Esophagus (tissue), 2 donors: ENCODE data around the gene NCAM1. TPM values are rescaled to one million over a fixed set of nuclear protein-coding genes. Genes with fewer than 3 reads are reported as not detected.

Source experiments
- H3K27ac ChIP-seq, 2 donors: one replicate each; pipeline ENCODE4 v1.5.1; 2013; ENCODE audit warnings: low read depth in 2 of 2, mild to moderate bottlenecking in 2 of 2, inconsistent platforms in 1 of 2, low read length in 1 of 2, moderate library complexity in 1 of 2
- H3K27me3 ChIP-seq, 2 donors: one replicate each; pipeline ENCODE4 v1.6.1; 2013; ENCODE audit warnings: low read length in 2 of 2, control low read depth in 1 of 2, mild to moderate bottlenecking in 1 of 2; ENCODE audit not compliant: insufficient read depth in 2 of 2, control insufficient read depth in 1 of 2
- H3K36me3 ChIP-seq, 2 donors: one replicate each; pipeline ENCODE4 v1.6.1; 2013; ENCODE audit warnings: low read length in 1 of 2; ENCODE audit not compliant: control insufficient read depth in 2 of 2, insufficient read depth in 2 of 2
- H3K4me1 ChIP-seq, 2 donors: one replicate each; pipeline ENCODE4 v1.6.1; 2013; ENCODE audit warnings: low read length in 1 of 2; ENCODE audit not compliant: control insufficient read depth in 2 of 2, insufficient read depth in 2 of 2
- H3K4me3 ChIP-seq, 2 donors: one replicate each; pipeline ENCODE4 v1.5.1; 2013; ENCODE audit warnings: low read length in 2 of 2, mild to moderate bottlenecking in 2 of 2, low read depth in 1 of 2, moderate library complexity in 1 of 2
- H3K9me3 ChIP-seq, 2 donors: one replicate each; pipeline ENCODE4 v1.6.1; 2013; ENCODE audit warnings: mild to moderate bottlenecking in 2 of 2, low read depth in 1 of 2, low read length in 1 of 2, moderate library complexity in 1 of 2; ENCODE audit not compliant: control insufficient read depth in 2 of 2, insufficient read depth in 1 of 2
- WGBS, 2 donors: extraction: QIAGEN DNeasy Blood & Tissue Kit; methylation state at CpG; one replicate each; pipeline ENCODE4 v1.1.7; 2013; 5-methylcytosine and 5-hydroxymethylcytosine counted together
- polyA plus RNA-seq, 2 donors: library from polyadenylated mRNA; stranded (reverse); fragments of 200-250 nt; gene quantifications; one replicate each; pipeline ENCODE4 v1.2.3, GENCODE V29; 2013
- donor health status: healthy with polysubstance abuse.
- donor health status: Bipolar disorder and iron deficiency.

The NCAM1 gene
- polyA plus RNA-seq, 2 donors: 1.7 to 2.2 TPM

GRCh38 chr11:112941104-112941503 lies 20.1 kb upstream of the NCAM1 start:
- Histone ChIP-seq H3K27ac (no peak overlapping the region), H3K36me3 (no peaks in the 10 kb centered on the region), H3K4me1 (no peaks in the 10 kb centered on the region), H3K27me3 (no peaks in the 10 kb centered on the region), H3K4me3 (no peak overlapping the region), H3K9me3 (no peaks in the 10 kb centered on the region)
- WGBS, 2 donors: 75 to 78% methylated on average over 2 of the region's 2 CpGs

DNA sequence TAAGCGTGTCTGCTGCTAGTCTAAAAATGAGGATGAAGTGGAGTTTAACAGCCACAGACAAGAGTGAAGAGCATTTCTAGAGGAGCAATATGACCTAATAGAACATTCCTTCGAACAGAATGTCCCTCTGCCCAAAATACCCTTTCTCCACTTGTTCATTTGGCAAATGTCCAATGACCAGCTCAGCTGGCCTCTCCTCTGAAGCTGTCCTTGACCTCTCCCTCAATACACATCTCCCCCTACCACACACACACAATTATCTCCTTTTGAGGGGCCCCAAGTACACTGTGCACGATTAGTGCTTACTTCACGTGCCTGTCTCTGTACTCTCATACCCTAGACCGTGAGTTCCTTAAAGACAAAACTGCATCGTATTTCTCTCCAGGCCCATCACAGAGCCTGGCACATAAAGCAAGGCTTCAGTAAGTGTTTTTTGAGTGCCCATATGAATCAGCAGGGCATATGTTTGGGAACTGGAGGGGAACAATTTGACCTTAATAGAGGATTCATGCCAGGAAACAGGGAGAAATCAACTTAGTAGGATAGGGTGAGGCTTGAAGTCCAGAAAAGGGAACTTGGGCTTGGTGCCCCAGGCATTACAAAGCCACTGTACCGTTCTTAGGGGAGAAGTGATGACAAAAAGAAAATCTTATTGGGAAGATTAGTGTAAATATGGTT lies 18.1 kb upstream of the NCAM1 start:
- Histone ChIP-seq H3K4me1 (no peaks in the 10 kb centered on the region), H3K27me3 (no peaks in the 10 kb centered on the region), H3K36me3 (no peaks in the 10 kb centered on the region), H3K9me3 (no peaks in the 10 kb centered on the region), H3K27ac (no peak overlapping the region), H3K4me3 (no peak overlapping the region)
- 67 to 69% methylated on average over 7 of the region's 7 CpGs for WGBS, 2 donors

- Histone ChIP-seq H3K9me3 (no peaks in the 10 kb centered on the region), H3K27me3 (no peaks in the 10 kb centered on the region), H3K36me3 (no peaks in the 10 kb centered on the region), H3K4me3 (no peak overlapping the region), H3K4me1 (no peaks in the 10 kb centered on the region), H3K27ac (no peak overlapping the region)
- 72 to 75% methylated on average over 3 of the region's 3 CpGs for WGBS, 2 donors
Observed at GRCh38 chr11:112946866-112947265, 14.4 kb upstream of the NCAM1 start.

DNA sequence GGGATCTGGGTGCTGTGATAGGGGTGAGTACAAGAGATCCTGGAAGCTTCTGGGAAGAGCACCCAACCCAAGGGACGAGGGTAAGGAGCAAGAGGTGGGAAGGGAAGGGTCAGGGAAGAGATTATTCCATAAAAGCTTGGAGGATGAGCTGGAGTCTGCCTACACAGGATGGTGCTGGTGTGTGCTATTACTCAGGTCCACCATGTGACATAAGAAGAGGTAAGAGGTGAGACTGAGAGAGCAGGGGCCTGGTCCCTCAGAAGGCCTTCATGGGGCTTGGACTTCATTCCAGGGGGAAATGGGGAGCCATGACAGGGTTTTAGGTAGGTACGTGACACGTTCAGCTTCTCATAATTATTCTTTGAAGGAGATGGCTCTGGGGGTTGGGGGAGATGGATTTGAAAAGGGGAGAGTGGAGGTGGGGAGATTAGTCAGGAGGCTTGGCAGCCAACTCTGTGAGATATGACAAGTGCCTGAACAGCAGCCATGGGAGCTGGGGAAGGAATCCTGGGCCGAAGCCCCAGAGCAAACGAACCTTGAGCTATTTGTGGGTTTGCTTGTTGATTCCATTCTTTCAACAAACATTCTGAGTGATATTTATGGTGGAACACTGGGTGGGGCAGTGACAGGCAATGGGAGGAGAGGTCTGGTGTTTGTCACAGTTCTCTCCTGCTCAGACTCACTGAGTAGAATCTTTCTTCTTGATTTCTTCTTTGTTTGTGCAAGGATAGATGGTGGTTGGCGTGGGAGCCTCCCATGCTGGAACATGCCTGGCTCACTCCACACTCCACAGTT lies 11.2 kb upstream of the NCAM1 start:
- H3K4me3 ChIP-seq: no peak overlapping the region
- no peak overlapping the region for H3K27ac ChIP-seq
- WGBS, 2 donors: 54 to 58% methylated on average over 6 of the region's 6 CpGs
- H3K4me1 ChIP-seq: no peaks in the 10 kb centered on the region
- no peaks in the 10 kb centered on the region for H3K36me3 ChIP-seq
- H3K9me3 ChIP-seq: no peaks in the 10 kb centered on the region
- H3K27me3 ChIP-seq: peaks cover 0 to 2% of the 10 kb centered on the region in 2 donors

- Histone ChIP-seq H3K9me3 (peaks cover 0 to 2% of the 10 kb centered on the region in 2 donors), H3K4me1 (peaks cover 0 to 4% of the 10 kb centered on the region in 2 donors), H3K27ac (no peak overlapping the region), H3K36me3 (no peaks in the 10 kb centered on the region), H3K4me3 (no peak overlapping the region), H3K27me3 (peaks cover 0 to 20% of the 10 kb centered on the region in 2 donors)
- 36 to 46% methylated on average over 4 of the region's 4 CpGs for WGBS, 2 donors
Observed at GRCh38 chr11:112958670-112959069, 2.5 kb upstream of the NCAM1 start.

DNA sequence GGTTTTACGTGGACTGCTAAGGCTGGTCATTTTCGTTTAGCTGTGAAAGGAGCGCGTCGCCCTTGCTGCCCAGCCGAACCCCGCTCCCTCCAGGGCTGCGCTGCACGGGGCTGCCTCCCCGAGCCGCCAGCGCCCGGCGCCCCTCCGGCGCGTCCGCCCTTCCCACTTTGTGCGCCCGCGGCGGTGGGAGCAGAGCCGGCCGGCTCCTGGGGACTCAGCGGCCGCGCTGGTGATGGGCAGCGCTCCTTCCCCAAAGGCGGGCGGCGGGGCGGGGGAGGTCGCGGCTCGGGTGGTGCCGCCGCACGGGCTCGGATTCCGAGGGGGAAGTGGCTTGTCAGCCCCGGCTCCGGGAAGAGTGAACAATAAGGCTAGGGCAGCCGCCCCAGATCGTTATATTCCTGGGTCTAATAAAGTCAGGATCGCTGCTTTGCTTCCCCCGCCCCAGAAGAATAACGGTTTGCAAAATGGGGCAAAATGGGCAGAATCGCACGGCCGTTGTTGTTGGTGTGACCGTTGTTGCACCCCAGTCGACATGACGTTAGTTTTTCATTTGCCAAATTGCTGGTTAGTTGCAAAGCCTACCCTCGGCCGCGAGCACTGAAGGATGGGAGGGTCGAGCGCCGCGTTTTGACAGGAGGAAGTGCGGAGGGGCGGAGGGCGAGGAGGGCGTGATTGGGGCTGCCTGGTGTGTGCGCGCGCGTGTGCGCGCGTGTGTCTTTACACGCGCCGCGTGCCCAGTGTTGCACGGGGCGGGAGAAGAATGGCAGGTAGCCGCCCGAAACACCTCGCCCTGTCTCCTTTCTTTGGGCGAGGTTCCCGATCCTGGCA lies 745 bp downstream of the NCAM1 start:
- Histone ChIP-seq H3K4me3 (peak overlapping the region; percentile 38 to 40), H3K27ac (no peak overlapping the region), H3K9me3 (peaks cover 0 to 2% of the 10 kb centered on the region in 2 donors), H3K27me3 (peaks cover 0 to 21% of the 10 kb centered on the region in 2 donors), H3K36me3 (no peaks in the 10 kb centered on the region), H3K4me1 (peaks cover 0 to 4% of the 10 kb centered on the region in 2 donors)
- WGBS, 2 donors: 1% methylated on average over 81 to 82 of the region's 82 CpGs

GRCh38 chr11:112962579-112963367 lies 1.6 kb downstream of the NCAM1 start:
- peaks cover 0 to 2% of the 10 kb centered on the region in 2 donors for H3K9me3 ChIP-seq
- peaks cover 0 to 21% of the 10 kb centered on the region in 2 donors for H3K27me3 ChIP-seq
- peak overlapping the region in 1 of 2 donors; percentile 18 for H3K27ac ChIP-seq
- no peaks in the 10 kb centered on the region for H3K36me3 ChIP-seq
- peaks cover 0 to 4% of the 10 kb centered on the region in 2 donors for H3K4me1 ChIP-seq
- 1 to 2% methylated on average over 65 to 67 of the region's 67 CpGs for WGBS, 2 donors
- H3K4me3 ChIP-seq: peak overlapping the region; percentile 38 to 40

GRCh38 chr11:112963368-112963955 lies 2.2 kb downstream of the NCAM1 start:
- Histone ChIP-seq H3K4me1 (peaks cover 0 to 4% of the 10 kb centered on the region in 2 donors), H3K36me3 (no peaks in the 10 kb centered on the region), H3K27me3 (peaks cover 0 to 21% of the 10 kb centered on the region in 2 donors), H3K4me3 (peak overlapping the region; percentile 38 to 40), H3K9me3 (peaks cover 0 to 2% of the 10 kb centered on the region in 2 donors), H3K27ac (peak overlapping the region in 1 of 2 donors; percentile 18)
- 9 to 10% methylated on average over 41 to 48 of the region's 48 CpGs for WGBS, 2 donors
